Suprapubic skin (tissue), 4 donors: ENCODE data around the gene HERPUD1. TPM values are rescaled to one million over a fixed set of nuclear protein-coding genes. Genes with fewer than 3 reads are reported as not detected.

Experiments used
- DNase-seq, 2 donors: peaks; one replicate each; pipeline ENCODE4 v3.0.0-alpha.2; 2019; ENCODE audit warnings: low spot score in 2 of 2
- H3K27ac ChIP-seq: fragments of 200-600 bp; sonication (generic); one replicate; pipeline ENCODE4 v1.5.1; 2019
- H3K27me3 ChIP-seq: fragments of 200-600 bp; sonication (generic); one replicate; pipeline ENCODE4 v1.5.1; 2019
- H3K36me3 ChIP-seq: fragments of 200-600 bp; sonication (generic); one replicate; pipeline ENCODE4 v1.5.1; 2019
- H3K4me1 ChIP-seq: fragments of 200-600 bp; sonication (generic); one replicate; pipeline ENCODE4 v1.5.1; 2019
- H3K4me3 ChIP-seq: fragments of 200-600 bp; sonication (generic); one replicate; pipeline ENCODE4 v1.5.1; 2019; ENCODE audit warnings: mild to moderate bottlenecking
- H3K9me3 ChIP-seq: fragments of 200-600 bp; sonication (generic); one replicate; pipeline ENCODE4 v1.5.1; 2019
- EP300 ChIP-seq: sonication (generic); formaldehyde crosslinking; IDR thresholded peaks from one replicate; pipeline ENCODE4 v1.6.1; 2017; ENCODE audit warnings: antibody characterized with exemption
- POLR2A ChIP-seq, 2 donors: fragments of 450-650 bp; IDR thresholded peaks; one replicate each; pipeline ENCODE4 v1.6.1; 2017; ENCODE audit warnings: antibody characterized with exemption in 2 of 2, mild to moderate bottlenecking in 2 of 2, moderate library complexity in 2 of 2
- POLR2AphosphoS5 ChIP-seq, 3 donors: sonication (generic); formaldehyde crosslinking; IDR thresholded peaks; one replicate each; pipeline ENCODE4 v1.6.1; 2017; ENCODE audit warnings: antibody characterized with exemption in 3 of 3
- WGBS: methylation state at CpG from one replicate; pipeline ENCODE4 v1.1.5; 2018; 5-methylcytosine and 5-hydroxymethylcytosine counted together
- total RNA-seq, 4 donors: library from RNA; depleted of rRNA; stranded (reverse); fragments of >200 nt; gene quantifications; one replicate each; pipeline ENCODE4 v1.1.0, GENCODE V29; 2016
- TF ChIP-seq, protein P1 (sequence below), 2 donors: fragments of 200-600 bp in 1 of 2; fragments of 450-650 bp in 1 of 2; sonication (generic) in 1 of 2; IDR thresholded peaks; one replicate each; pipeline ENCODE4 v1.5.1; 2016 to 2019; ENCODE audit warnings: antibody characterized with exemption in 2 of 2, mild to moderate bottlenecking in 1 of 2, moderate library complexity in 1 of 2

HERPUD1 gene
- total RNA-seq, 4 donors from 2014 or later = 146 to 246 (median 160) TPM

DNA sequence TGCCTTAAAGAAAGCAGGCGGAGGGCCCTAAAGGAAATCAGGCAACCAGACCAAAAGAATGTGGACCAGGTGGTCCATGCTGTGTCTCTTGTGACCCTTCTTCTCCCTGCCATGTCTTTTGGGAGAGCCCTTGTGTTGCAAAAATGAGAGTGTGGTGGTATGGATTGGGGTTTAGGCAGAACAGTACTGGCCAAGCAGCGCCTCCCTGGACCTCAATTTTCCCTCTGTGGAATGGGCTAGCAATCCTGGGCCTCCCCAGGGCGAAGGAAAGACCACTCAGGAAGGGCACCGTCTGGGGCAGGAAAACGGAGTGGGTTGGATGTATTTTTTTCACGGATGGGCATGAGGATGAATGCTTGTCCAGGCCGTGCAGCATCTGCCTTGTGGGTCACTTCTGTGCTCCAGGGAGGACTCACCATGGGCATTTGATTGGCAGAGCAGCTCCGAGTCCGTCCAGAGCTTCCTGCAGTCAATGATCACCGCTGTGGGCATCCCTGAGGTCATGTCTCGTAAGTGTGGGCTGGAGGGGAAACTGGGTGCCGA lies 49.9 kb downstream of the HERPUD1 start:
- peaks cover 22% of the 10 kb centered on the region for H3K4me1 ChIP-seq
- no peak overlapping the region for H3K4me3 ChIP-seq
- H3K36me3 ChIP-seq = no peaks in the 10 kb centered on the region
- H3K27me3 ChIP-seq = no peaks in the 10 kb centered on the region
- WGBS = 91% methylated on average over 7 of the region's 12 CpGs
- H3K27ac ChIP-seq = no peak overlapping the region
- TF ChIP-seq POLR2A (IDR thresholded peaks at IDR 0.05) (no peak), POLR2AphosphoS5 (IDR thresholded peaks at IDR 0.05) (no peak), EP300 (no peak)
- TF ChIP-seq, protein P1, sequence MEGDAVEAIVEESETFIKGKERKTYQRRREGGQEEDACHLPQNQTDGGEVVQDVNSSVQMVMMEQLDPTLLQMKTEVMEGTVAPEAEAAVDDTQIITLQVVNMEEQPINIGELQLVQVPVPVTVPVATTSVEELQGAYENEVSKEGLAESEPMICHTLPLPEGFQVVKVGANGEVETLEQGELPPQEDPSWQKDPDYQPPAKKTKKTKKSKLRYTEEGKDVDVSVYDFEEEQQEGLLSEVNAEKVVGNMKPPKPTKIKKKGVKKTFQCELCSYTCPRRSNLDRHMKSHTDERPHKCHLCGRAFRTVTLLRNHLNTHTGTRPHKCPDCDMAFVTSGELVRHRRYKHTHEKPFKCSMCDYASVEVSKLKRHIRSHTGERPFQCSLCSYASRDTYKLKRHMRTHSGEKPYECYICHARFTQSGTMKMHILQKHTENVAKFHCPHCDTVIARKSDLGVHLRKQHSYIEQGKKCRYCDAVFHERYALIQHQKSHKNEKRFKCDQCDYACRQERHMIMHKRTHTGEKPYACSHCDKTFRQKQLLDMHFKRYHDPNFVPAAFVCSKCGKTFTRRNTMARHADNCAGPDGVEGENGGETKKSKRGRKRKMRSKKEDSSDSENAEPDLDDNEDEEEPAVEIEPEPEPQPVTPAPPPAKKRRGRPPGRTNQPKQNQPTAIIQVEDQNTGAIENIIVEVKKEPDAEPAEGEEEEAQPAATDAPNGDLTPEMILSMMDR (IDR thresholded peaks at IDR 0.05) = no peak
- DNase-seq = no peak
- H3K9me3 ChIP-seq = no peaks in the 10 kb centered on the region

DNA sequence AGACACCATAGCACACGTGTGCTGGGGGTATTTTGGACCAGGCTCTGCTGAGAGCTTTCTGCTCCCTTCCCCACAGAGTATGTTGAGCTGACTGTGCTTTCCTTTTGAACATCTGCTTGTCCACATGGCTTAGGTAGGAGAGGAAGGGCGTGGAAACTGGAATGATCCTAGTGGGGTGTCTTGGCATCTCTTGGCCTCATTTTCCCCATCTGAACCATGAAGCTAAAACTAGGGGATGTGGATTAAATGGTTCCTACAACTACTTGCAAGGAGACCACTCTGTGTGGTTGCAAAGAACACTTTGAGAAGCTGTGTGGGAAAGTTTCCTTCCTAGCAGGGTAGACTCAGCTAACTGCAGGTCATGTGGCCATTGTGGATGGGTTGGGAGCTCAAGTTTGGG lies 50.8 kb downstream of the HERPUD1 start:
- Histone ChIP-seq H3K27ac (no peak overlapping the region), H3K4me1 (peaks cover 24% of the 10 kb centered on the region), H3K4me3 (no peak overlapping the region), H3K9me3 (no peaks in the 10 kb centered on the region), H3K27me3 (no peaks in the 10 kb centered on the region), H3K36me3 (no peaks in the 10 kb centered on the region)
- no peak for TF ChIP-seq EP300
- no peak for TF ChIP-seq POLR2AphosphoS5 (IDR thresholded peaks at IDR 0.05)
- TF ChIP-seq, protein P1 (IDR thresholded peaks at IDR 0.05) = no peak
- TF ChIP-seq POLR2A (IDR thresholded peaks at IDR 0.05) = no peak
- WGBS = 82% methylated on average over 2 of the region's 2 CpGs
- DNase-seq = no peak

DNA sequence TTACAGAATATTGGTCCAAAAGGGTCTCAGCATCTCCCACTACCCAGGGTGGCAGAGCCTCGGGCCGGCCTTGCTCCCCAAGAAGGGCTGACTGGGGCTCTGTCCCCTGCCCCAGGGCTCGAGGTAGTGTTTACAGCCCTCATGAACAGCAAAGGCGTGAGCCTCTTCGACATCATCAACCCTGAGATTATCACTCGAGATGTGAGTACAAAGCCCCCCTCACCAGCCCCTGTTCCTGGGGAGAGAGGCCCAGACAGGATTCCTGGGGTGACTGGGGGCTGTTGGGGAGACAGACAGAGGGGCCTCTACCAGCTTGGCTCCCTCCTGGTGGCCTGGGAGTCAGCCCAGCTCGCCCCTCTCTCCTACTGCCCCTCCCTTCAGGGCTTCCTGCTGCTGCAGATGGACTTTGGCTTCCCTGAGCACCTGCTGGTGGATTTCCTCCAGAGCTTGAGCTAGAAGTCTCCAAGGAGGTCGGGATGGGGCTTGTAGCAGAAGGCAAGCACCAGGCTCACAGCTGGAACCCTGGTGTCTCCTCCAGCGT lies 51.3 kb downstream of the HERPUD1 start:
- Histone ChIP-seq H3K36me3 (no peaks in the 10 kb centered on the region), H3K4me1 (peaks cover 30% of the 10 kb centered on the region), H3K4me3 (no peak overlapping the region), H3K27ac (no peak overlapping the region), H3K27me3 (no peaks in the 10 kb centered on the region), H3K9me3 (no peaks in the 10 kb centered on the region)
- 82% methylated on average over 7 of the region's 9 CpGs for WGBS
- DNase-seq = no peak
- TF ChIP-seq POLR2A (IDR thresholded peaks at IDR 0.05) (no peak), POLR2AphosphoS5 (IDR thresholded peaks at IDR 0.05) (no peak), EP300 (no peak)
- TF ChIP-seq, protein P1 (IDR thresholded peaks at IDR 0.05) = no peak

DNA sequence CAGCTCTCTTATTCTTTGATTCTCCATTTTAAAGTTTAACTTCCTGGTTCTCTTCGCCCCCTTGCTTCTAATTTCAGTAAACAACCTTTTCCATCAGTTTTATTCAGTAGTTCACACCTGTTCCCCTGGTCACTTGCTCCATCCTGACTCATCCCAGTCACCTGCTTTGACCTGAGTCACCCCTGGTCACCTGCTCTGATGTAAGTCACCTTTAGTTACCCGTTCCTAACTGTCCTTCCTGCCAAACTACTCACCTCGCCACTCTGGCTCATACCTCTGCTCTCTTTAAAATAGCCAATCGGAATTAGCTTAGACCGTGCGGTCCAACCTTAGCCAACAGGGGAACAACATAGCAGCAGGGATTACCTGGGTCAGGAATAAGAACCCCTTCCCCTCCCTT lies 52.7 kb downstream of the HERPUD1 start:
- H3K36me3 ChIP-seq = no peaks in the 10 kb centered on the region
- H3K27me3 ChIP-seq = no peaks in the 10 kb centered on the region
- TF ChIP-seq, protein P1 (IDR thresholded peaks at IDR 0.05) = no peak
- no peak for TF ChIP-seq POLR2AphosphoS5 (IDR thresholded peaks at IDR 0.05)
- no peak for TF ChIP-seq EP300
- no peak for TF ChIP-seq POLR2A (IDR thresholded peaks at IDR 0.05)
- H3K27ac ChIP-seq = no peak overlapping the region
- H3K9me3 ChIP-seq = no peaks in the 10 kb centered on the region
- H3K4me3 ChIP-seq = no peak overlapping the region
- WGBS = 82% methylated on average over 6 of the region's 6 CpGs
- peaks cover 37% of the 10 kb centered on the region for H3K4me1 ChIP-seq
- DNase-seq = peak in 1 of 2 donors; percentile 38

DNA sequence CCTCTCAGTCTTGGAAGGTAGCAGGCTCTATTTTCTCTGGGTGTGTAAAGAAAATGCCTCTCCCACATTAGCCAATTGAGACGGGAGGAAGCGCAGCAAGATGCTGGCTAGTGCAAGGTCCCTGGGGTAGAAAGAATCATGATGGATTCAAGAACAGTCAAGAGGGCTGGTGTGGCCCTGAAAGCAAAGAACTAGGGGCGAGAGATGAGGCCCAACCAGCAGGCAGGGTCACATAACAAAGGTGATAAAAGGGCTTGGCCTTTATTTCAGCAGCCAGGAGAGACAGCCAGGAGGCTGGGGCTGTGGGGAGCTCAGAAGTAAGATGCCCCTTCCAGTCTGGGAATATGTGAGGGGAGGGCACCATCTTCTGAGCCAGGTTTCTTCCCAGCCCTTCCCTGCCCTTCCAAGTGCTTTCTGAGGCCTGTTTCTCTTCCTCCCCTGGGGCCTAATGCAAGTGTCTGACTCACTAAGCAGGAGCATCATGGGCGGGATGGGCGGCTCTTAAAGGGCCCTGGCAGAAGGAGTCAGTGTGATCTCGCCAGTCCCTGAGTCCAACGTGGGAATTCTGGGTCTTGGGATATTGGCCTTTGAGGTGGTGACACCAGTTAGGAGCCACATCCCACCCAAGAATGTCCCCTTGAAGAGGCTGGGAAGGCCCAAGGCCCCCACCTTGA lies 53.5 kb downstream of the HERPUD1 start:
- 41% methylated on average over 3 of the region's 7 CpGs for WGBS
- Histone ChIP-seq H3K27ac (peak overlapping the region; percentile 73), H3K27me3 (no peaks in the 10 kb centered on the region), H3K4me1 (peaks cover 44% of the 10 kb centered on the region), H3K4me3 (no peak overlapping the region), H3K9me3 (no peaks in the 10 kb centered on the region), H3K36me3 (no peaks in the 10 kb centered on the region)
- DNase-seq = peak in 1 of 2 donors; percentile 86
- TF ChIP-seq, protein P1 (IDR thresholded peaks at IDR 0.05) = no peak
- TF ChIP-seq EP300 (no peak), POLR2AphosphoS5 (IDR thresholded peaks at IDR 0.05) (no peak), POLR2A (IDR thresholded peaks at IDR 0.05) (no peak)
